Ammon's horn (tissue), 1 donor: Measurements from ENCODE around the gene ACSL6.

Experiments used
- DNase-seq: peaks from one replicate; pipeline ENCODE4 v3.0.0-alpha.2; 2016; ENCODE audit warnings: low spot score

Gene ACSL6, protein sequence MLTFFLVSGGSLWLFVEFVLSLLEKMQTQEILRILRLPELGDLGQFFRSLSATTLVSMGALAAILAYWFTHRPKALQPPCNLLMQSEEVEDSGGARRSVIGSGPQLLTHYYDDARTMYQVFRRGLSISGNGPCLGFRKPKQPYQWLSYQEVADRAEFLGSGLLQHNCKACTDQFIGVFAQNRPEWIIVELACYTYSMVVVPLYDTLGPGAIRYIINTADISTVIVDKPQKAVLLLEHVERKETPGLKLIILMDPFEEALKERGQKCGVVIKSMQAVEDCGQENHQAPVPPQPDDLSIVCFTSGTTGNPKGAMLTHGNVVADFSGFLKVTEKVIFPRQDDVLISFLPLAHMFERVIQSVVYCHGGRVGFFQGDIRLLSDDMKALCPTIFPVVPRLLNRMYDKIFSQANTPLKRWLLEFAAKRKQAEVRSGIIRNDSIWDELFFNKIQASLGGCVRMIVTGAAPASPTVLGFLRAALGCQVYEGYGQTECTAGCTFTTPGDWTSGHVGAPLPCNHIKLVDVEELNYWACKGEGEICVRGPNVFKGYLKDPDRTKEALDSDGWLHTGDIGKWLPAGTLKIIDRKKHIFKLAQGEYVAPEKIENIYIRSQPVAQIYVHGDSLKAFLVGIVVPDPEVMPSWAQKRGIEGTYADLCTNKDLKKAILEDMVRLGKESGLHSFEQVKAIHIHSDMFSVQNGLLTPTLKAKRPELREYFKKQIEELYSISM

DNA sequence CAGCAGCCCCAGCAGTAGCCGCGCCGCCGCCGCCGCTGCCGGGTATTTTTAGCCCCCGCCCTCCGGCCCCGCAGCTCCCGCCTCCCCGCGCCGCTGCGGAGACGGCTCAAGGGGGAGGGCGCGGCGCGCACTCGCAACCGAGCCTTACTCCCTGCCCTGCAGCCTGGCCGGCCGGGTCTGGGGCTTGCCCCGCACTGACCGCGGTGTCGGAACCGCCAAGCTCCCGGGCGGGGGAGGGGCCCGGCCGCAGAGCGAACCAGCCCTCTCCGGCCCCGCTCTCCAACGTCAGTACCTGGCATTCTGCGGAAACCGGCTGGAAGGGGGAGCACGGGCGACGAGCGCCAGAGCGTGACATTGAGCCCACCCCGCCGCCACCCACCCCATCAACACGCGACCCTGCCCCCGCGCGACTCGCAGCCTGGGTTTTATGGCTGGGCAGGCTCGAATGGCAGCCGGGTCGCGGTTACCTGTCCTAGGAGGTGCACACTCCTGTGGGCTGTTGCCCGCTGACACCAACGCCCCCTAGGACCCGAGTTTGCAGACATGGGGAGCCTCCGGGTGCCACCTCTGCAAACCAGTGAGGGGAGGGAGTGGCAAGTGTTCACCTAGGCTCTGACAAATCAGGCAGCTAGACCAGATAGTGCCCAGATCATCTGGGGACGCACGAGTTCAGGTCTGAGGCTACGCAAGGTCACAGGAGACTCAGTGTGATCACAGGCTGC, at the start of gene ACSL6:
TSS of gene ACSL6 (minus strand) at position 37 of the 722 bp plus-strand sequence. CDS start 105 bp downstream, outside the sequence.
- DNase-seq, result peak; percentile 61

GRCh38 chr5:132060501-132061161, 49.2 kb upstream of the ACSL6 start, which contains the start of gene IL3:
IL3 (plus strand) TSS chr5:132060655; CDS start chr5:132060707, 52 bp downstream.
- no peak for DNase-seq

- no peak for DNase-seq
Observed at GRCh38 chr5:132059696-132060500, 48.4 kb upstream of the ACSL6 start.

DNA sequence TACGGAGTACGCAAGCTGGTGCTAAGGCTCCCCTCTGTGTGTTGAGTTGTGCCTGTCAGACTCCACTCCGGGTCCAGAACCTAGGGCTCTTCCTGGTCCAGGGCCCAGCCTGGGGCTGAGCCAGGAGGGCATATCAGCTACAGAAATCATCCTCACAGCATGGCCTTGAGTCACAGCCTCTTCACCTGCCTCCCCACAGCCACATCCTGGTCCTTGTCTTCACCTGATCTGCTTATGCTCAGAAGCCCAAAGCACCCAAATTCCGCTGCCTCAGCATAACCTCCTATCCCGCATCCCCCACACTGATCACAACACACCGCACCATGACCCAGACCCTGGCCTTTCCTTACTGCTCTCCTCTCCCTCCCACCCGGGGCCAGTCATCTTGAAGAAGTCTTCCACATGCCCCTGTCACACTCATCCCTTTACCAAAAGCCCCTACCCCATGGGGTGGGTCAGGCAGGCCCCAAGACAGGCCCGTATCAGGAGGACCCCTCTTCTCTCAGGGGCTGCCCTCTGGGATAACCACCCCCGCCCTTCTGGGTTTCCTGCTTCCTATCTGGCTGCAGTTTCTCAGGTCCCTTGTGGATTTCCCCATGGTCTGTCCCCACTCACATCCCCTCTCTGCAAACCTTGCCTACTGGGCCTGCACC, 47.7 kb upstream of the ACSL6 start:
- no peak for DNase-seq

DNA sequence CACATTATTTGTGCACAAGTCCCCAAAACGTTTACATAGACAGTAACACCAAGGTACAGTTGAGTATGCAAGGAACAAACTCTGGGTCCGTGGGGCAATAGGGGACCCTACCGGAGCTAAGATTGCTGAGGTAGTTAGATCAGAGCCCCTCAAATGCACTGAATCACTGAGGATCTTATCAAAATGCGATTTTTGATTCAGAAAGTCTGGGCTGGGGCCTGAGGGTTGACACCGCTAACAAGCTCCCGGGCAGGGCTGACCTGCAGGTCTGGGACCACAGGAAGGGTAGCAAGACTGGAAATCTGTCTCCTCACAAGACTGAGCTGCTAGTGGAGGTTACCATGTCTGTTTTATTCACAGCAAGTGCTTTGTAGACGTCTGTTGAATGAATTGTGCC, 47.2 kb upstream of the ACSL6 start:
- DNase-seq, result no peak

GRCh38 chr5:132057498-132058255, 46.2 kb upstream of the ACSL6 start:
- no peak for DNase-seq

- no peak for DNase-seq
Observed at GRCh38 chr5:132056610-132057497, 45.4 kb upstream of the ACSL6 start.

DNA sequence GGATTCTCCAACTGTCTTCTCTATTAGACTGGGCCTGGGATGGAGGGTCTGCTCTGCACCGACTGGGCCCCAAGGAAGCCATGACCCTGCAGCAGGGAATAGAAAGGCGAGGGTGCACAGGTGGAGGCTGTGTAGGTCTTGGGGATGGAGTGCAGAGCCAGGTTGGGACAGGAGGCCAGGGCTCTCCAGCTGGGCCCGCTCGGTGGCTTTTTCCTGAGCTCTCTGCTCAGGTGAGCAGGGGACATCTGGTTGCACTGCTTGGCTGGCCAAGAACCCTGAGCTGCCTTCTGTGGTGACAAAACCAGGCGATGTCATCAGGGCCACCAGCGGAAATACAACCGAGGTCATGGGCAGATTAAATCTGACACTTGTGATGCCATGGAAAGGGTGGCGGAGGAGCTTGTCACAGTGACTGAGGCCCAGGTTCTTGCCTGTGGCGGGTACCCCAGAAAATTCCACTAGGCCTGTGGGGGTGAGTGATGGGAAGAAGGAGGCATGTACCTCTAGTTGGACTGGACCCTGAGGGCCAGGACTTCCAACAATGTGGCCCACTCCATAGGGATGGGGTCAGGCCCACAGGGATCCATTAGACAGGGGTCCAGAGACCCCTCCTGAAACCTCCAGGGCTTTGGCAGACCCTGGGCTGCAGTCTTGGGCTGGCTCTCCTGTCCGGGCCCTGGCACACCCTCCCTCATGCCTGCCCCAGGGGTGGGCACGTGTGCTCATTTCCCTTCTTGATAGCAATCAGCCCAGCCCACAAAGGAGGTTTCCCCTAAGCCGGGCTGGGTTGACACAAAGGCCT, 44.6 kb upstream of the ACSL6 start:
- DNase-seq, result no peak

DNA sequence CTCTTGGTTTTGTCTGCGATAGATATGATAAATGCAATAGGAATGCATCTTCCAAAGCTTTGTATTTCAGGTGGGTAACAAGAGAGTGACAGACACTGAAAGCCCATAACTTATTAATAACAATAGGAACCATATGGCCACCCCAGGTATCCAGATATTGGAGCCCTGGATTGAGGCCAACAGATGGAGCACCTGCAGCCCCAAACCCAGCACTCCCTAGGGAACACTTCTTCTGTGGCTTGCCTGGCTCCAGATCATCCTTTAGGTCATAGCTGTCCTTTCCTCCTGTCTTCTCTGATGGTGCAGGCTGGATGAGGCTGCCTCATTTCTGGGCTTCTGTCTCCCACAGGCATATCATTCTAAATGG, 44.0 kb upstream of the ACSL6 start:
- DNase-seq, result no peak

DNA sequence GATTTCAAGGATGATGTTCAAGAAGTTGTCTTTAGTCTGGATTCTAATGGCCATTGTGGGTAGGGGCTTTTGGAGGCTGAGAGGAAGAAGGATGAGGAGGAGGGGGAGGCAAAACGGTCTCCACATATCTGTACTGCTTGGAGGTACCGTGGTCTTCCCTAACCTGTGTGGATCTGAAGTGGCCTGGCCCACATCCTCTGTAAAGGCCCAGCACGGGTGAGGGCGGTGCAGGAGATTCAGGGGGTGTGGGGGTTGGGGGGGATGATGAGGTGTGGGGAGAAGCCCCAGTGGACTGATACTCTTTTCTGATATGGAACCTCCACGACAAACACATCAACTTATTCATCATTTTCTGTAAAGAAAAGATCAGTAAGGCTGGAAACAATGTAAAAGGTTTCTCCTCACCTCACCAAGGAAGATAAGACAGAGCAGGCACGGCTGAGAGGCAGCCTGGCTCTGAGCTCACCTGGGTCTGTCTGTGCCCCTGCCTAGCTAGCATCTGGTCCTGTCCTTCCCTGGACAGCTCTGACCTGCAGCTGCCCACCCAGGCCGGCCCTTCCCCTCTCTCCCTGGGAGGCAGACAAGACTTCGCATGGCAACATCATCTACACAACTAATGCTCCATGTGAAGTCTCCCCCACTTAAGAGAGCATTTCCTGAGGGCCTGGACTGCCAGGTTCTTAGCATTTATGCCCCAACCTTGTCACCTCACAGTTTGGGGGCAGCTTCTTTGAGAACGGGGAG, 43.4 kb upstream of the ACSL6 start:
- DNase-seq, result no peak

DNA sequence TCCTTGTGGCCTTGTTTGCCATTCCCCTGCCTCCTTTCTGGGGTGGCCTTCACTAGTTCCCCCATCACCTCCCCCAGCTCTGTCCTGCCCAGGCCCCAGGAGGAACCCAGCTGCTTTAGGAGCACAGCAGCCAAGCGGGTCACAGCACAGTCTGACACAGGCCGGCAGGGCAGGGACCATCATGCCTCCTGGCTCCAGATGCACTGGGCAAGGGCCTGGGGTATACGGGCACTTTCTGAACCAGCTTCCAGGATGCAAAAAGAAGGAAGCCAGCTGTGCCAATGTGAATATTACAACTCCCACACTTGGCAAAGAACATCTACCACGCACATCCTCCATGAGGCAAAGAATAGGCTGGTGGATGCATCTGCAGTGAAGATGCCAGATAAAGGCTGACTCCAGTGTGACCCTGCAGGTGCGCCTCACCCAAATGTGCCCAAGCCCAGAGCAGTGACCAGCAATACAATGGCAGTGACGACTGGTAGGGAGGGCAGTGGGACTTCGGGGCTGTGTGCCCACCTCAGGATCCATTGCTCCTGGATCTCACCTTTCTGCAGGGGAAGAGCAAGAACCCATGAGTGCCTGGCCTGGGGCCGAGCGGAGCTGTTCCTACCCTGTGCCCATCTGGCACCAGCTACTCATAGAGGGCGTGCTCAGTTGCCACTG, 42.7 kb upstream of the ACSL6 start:
- no peak for DNase-seq

- DNase-seq, result no peak
Observed at GRCh38 chr5:132053483-132053882, 42.0 kb upstream of the ACSL6 start.

- no peak for DNase-seq
Observed at GRCh38 chr5:132052520-132052919, 41.1 kb upstream of the ACSL6 start.

GRCh38 chr5:132050661-132051552, 39.4 kb upstream of the ACSL6 start:
- no peak for DNase-seq

DNA sequence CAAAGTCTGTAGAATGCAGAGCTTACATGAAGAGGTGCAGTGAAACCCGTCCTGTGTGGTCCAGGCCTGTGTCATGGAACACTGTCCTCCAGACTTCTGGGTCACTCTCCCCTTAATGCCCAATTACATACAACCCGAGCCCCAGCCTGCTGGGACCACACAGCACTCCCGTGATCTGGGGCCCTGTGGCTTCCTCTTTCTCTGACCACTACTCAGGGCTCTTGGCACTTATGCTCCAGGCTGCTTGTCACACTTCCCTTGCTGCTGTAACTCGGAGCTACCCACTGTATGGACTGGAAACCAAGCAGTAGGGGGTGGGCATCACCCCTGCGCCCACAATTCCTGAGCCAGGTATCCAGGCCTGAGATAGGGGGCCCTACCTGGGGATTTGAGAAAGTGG, 38.7 kb upstream of the ACSL6 start:
- peak; percentile 67 for DNase-seq

- DNase-seq, result no peak
Observed at GRCh38 chr5:132049559-132049958, 38.1 kb upstream of the ACSL6 start.
